Measurements from ENCODE around the gene MLLT1.

MLLT1 gene

GRCh38 chr19:6272411-6272791 lies 7.4 kb downstream of the MLLT1 start:
- no peak overlapping the region for H3K4me3 ChIP-seq (ENCODE audit: low read depth, low read length)
- DNase-seq (ENCODE audit: low read depth), result no peak
- no peak for TF ChIP-seq CTCF (IDR thresholded peaks at IDR 0.05; ENCODE audit: insufficient read depth, low read depth, low read length, missing control alignments)

DNA sequence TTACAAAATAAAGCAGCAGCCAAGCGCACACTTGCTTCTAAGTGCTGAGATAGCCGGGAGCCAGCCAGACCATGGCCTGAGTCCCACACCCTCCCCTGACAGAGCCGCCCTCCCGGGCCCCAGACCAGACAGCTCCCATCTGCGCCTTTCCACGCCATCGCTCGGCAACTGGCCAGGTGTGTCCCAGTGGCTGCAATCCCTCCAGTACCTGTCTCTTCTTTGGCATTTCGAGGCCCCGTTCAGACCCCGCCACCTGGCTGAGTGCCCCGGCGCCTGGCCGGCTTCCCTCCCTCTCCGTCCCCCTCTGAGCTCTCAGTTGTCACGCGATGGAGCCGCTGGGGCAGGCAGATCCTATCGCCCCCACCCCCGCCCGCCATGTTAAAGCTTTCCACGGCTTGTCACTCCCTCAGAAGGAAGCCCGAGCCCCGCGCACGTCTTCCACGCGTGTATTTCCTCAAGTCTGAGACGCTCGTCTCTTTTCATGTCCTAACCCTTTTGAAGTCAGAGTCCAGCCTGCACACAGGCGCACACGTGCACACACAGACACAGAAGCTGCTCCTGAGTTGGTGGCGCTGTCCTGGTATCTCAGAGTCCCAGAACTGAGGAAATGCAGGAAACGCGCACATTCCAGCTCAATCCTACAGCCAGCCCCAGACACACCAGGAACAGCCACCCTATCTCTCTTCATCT lies 7.9 kb downstream of the MLLT1 start:
- no peak for DNase-seq (ENCODE audit: low read depth)
- H3K4me3 ChIP-seq (ENCODE audit: low read depth, low read length), result no peak overlapping the region
- TF ChIP-seq CTCF (IDR thresholded peaks at IDR 0.05; ENCODE audit: insufficient read depth, low read depth, low read length, missing control alignments), result no peak

DNA sequence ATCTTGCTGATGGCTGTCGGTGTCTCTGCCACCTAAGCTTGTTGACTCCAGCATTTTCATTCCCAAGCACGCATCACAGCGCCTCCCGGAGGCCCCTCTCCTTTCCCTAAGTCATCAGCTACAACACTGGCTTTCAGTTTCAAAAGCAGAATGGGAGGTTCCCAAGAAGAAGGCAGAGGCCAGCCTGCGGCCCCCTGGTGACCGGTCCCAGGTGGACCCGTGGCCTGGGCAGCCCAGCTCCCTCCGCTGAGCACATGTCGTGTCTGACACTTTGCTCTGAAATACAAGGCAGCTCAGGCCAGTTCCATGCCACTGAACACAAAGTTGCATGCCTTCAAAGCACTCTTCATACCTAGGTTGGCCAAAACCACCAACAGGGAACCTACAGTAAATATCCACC lies 8.5 kb downstream of the MLLT1 start:
- H3K4me3 ChIP-seq (ENCODE audit: low read depth, low read length), result no peak overlapping the region
- DNase-seq (ENCODE audit: low read depth), result no peak
- TF ChIP-seq CTCF (IDR thresholded peaks at IDR 0.05; ENCODE audit: insufficient read depth, low read depth, low read length, missing control alignments), result no peak

DNA sequence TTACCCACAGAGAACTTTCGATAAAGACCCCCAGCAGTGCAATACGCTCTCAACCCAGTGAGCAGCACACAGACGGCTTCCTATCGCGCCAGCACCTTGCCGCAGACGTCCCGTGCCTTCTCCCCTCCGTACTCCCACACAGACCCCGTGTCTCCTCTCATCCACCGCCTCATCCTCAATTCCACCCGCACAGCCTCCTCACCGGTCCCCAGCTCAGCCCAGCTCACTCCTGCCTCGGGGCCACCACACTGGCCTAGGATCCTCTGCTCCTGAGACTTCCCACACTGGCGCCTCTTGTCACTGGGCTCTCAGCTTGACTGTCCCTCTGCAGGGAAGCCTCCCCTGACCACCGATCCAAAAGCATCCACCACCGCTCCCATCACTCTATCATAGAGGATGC lies 9.0 kb downstream of the MLLT1 start:
- TF ChIP-seq CTCF (IDR thresholded peaks at IDR 0.05; ENCODE audit: insufficient read depth, low read depth, low read length, missing control alignments), result no peak

GRCh38 chr19:6270076-6270745 lies 9.6 kb downstream of the MLLT1 start:
- H3K4me3 ChIP-seq (ENCODE audit: low read depth, low read length), result no peak overlapping the region
- TF ChIP-seq CTCF (IDR thresholded peaks at IDR 0.05; ENCODE audit: insufficient read depth, low read depth, low read length, missing control alignments), result no peak

More for the DNA sequence above, 9.0 kb downstream of the MLLT1 start:
- no peak overlapping the region for H3K4me3 ChIP-seq (ENCODE audit: low read depth, low read length)
- no peak for DNase-seq (ENCODE audit: low read depth)

GRCh38 chr19:6269101-6269886 lies 10.5 kb downstream of the MLLT1 start:
- DNase-seq (ENCODE audit: low read depth), result no peak
- no peak for TF ChIP-seq CTCF (IDR thresholded peaks at IDR 0.05; ENCODE audit: insufficient read depth, low read depth, low read length, missing control alignments)
- no peak overlapping the region for H3K4me3 ChIP-seq (ENCODE audit: low read depth, low read length)

More at GRCh38 chr19:6270076-6270745, 9.6 kb downstream of the MLLT1 start:
- DNase-seq (ENCODE audit: low read depth), result no peak

Data from GM12865 (cell line).